GM04504 (cell line): ENCODE data around the gene TMEM270.
"Not testable (repeated sequence)": the region's sequence is repeated elsewhere in the genome, so short reads cannot be mapped to it uniquely, and the experiment has no call there.

ENCODE experiments used
- DNase-seq: peaks from one replicate; pipeline ENCODE4 v3.0.0-alpha.2; 2012; ENCODE audit warnings: low read depth

Gene TMEM270, protein sequence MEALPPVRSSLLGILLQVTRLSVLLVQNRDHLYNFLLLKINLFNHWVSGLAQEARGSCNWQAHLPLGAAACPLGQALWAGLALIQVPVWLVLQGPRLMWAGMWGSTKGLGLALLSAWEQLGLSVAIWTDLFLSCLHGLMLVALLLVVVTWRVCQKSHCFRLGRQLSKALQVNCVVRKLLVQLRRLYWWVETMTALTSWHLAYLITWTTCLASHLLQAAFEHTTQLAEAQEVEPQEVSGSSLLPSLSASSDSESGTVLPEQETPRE

DNA sequence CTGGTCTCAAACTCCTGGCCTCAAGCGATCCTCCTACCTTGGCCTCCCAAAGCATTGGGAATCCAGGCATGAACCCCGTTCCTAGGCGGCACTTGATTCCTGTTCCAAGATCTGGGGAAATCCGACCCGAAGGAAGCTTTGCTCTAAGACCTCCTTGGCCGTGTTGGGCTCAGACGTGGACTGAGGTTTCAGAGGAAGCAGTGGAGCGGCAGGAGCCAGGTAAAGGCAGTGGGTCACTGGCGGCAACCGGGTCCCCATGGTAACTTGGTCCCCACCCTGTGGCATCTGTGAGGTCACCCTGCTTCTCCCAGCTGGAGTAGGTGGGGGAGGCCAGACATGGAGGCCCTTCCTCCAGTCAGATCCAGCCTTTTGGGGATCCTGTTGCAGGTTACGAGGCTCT is at the start of gene TMEM270:
Gene TMEM270, plus strand, starts transcription at position 301 of the 400 bp plus-strand sequence. Its CDS starts 36 bp downstream, at position 337.
- no peak for DNase-seq

- peak; percentile 32 for DNase-seq
These were observed 49.2 kb upstream of the TMEM270 start for GRCh38 chr7:73811760-73812168.

DNA sequence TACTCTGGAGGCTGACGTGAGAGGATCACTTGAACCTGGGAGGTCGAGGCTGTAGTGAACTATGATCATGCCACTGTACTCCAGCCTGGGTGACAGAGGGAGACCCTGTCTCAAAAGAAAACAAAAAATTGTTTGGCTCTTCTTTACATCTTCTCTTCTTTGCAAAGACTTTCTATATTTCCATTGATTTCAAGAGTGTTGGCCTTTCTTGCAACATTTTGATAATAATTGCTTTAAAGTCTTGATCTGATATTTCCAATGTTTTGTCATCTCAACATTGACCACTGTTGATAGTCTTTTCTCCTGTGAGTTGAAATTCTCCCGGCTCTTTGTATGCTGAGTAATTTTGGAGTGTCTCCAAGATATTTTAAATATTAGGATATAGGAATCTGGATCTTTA is 48.0 kb upstream of the TMEM270 start:
- DNase-seq: no peak

GRCh38 chr7:73815436-73815835 is 45.5 kb upstream of the TMEM270 start:
- DNase-seq: no peak

DNA sequence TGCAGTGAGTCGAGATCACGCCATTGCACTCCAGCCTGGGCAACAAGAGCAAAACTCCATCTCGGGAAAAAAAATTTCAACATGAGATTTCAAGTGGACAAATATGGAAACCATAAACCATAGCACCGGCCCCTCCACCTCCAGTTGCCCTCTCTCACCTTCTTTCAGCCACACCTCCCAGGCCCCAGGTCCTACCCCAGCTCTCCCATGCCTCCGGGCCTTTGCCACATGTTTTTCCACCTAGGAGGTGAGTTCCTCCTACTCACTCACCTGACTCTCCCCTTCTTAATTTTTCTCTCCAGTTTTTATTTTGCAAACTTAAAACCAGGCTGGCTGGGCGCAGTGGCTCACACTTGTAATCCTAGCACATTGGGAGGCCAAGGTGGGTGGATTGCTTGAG is 43.8 kb upstream of the TMEM270 start:
- DNase-seq: no peak

DNA sequence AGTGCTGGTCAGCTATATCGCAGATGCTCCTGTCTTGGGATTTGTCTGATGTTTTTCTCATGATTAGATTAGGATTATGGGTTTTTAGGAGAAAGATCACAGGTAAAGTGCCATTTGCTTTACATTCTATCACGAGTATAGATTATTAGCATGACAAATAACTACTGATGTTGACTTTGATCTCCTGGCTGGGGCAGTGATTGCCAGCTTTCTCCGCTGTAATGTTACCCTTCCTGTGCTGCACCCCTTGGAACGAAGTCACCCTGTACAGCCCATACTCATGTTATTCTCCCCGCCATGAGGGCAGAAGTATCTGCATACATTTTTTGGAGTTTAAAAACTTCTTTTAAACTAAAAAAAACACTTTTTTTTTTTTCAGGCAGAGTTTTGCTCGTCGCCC is 40.9 kb upstream of the TMEM270 start:
- no peak for DNase-seq

GRCh38 chr7:73821597-73822285 is 39.2 kb upstream of the TMEM270 start:
- DNase-seq: not testable (repeated sequence)

DNA sequence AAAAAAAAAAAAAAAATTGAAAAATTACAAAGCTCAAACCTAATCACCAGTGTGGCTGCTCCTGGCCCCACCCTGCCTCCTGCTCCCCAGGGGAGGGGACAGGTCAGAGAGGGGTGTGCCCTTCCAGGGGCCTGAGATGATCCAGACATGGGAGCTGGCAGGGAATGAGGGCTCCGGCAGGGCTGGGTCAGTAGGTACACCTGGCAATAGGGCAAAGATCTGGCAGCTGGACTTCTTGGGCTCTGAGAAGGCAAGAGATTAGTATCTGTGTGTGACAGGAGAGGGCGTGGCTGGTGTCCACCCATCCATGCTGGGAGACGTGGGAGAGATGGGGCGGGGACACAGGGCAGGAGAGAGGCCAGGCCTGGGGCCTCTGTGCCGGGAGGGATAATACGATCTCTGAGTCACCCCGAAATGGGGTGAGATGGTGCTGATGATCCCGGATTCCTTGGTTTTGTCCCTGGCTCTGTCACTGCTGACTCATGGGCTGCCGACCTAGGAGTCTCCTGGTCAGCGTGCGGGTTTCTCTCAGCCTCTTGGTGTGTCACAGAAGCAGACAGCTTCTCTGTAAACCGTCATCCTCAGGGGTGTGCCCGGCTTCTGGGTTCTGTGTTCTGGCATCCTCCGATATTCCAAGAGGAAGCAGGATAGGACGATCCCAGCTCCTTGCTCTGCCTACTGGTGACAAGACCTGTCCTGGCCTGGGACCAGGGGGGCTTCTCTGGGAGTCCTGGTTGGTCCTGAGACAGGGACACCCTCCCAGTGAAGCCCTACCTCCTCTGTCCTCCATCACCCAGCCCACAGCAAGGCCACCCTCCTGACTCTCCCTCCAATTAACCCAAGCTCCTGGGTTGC is 38.4 kb upstream of the TMEM270 start:
- DNase-seq: peak; percentile 98

GRCh38 chr7:73823257-73823656 is 37.7 kb upstream of the TMEM270 start:
- DNase-seq: no peak

DNA sequence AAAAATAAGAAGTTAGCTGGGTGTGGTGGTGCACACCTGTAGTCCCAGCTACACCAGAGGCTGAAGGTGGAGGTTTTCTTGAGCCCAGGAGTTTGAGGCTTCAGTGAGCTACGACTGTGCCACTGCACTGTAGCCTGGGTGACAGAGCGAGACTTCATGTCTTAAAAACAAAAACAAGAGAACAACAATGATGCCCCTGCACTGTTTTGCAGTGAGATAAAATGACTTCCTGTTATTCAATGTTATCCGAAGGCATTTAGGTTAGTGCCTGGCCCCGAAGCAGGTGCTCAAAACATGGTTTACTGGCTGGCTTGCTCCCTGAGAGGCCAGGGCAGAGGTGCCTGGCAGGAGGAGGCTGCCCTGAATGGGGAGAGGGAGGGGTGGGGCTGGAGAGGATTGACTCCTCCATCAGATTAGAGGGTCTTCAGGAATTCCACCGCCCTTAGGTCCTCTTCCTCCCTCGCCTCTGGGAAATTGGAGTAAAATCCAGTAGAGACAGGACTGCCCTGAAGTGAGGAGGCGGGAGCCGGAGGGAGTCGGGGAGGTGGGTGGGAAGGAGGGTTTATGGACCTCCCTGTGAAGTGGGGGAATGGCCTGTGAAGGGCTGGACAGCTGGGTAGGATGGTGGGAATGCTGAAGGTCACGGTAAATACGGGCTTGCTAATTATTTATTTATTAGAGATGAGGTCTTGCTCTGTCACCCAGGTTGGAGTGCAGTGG is 36.9 kb upstream of the TMEM270 start:
- DNase-seq: no peak

DNA sequence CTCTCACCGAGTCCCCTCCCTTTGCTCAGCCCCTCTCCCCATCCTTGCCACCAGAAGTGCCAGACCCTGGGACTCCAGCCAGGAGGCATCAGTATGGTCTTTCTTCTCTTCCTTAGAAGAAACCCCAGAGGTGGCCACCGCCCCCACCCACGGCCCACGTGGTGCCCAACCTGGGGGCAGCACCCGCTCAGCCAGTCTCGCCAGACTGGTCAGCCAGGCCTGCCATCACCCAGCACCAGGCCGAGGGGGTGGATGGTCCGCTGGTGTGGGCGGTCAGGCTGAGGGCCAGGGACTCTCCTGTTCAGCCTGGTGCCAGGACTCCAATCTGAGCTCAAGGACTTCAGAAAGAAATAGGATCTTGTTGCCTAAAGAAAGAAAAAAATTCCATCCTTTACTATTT is 36.0 kb upstream of the TMEM270 start:
- DNase-seq: no peak

DNA sequence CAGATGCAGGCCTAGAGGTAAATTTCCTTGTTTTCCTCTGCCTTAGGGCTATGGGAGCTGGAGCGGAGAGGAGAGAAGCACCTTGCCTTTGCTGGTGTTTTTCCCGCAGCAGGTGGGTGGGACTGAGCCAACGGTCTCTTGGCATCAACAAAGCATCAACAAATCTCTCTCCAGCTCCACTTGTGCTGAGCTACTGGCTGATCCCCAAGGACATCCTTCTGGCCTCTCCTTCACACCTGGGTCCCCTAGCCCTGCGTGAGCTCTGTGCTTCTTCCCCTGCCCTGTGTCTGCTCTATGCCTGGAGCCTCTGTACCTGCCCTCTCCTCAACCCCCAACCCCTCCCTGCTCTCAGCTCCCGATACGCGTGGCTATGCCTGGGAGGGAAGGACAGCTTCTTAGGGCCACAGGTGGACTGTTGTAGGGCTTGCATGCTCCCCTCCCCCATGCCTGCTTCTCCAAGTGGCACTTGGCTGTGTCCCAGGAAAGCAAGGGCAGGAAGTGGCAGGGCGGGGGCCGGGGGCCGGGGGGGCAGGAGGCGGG is 33.3 kb upstream of the TMEM270 start:
- no peak for DNase-seq

DNA sequence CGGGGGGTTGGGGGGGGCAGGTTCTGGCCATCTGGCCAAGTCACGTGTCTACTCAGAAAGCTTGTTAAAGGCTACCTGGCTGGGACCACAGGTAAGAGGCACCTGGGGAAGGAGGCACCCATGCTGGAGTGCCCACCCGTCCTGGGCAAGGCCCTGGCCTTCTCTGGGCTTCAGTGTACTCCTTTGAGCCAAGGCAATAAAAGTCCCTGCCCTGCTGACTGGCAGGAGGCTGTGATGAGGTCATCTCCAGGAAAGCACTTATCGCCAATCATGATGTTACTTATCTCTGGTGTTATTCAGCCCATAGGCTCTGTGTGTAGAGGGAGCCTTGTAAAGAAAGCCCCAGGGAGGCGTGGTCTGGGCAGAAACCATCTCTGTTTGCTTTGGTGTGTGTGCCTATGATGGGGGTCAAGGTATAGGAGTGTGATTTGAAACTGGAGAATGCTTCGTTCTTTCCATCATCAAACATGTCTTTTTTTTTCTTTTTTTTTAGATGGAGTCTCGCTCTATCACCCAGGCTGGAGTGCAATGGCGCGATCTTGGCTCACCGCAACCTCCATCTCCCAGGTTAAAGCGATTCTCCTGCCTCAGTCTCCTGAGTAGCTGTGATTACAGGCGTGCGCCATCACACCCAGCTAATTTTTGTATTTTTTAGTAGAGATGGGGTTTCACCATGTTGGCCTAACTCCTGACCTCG is 32.7 kb upstream of the TMEM270 start:
- DNase-seq: no peak

DNA sequence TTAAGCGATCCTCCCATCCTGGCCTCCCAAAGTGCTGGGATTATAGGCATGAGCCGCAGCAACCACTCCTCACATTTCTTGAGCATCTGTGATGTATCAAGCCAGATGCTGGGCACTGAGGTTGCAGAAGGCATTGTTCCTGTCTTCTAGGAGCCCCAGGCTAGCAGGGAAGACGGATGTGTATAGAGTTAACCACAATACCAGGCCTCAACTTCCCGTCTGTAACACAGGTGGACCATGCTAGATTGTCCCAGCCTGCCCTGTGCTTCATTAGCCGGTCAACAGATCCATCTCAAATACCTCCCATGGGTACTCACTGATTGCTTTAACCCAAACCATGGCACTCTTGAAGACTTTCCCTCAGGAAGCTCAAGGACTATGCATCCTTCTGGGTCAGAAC is 32.0 kb upstream of the TMEM270 start:
- no peak for DNase-seq

- DNase-seq: no peak
These were observed 31.5 kb upstream of the TMEM270 start for GRCh38 chr7:73829505-73829904.

GRCh38 chr7:73829921-73830680 is 30.9 kb upstream of the TMEM270 start:
- DNase-seq: no peak

DNA sequence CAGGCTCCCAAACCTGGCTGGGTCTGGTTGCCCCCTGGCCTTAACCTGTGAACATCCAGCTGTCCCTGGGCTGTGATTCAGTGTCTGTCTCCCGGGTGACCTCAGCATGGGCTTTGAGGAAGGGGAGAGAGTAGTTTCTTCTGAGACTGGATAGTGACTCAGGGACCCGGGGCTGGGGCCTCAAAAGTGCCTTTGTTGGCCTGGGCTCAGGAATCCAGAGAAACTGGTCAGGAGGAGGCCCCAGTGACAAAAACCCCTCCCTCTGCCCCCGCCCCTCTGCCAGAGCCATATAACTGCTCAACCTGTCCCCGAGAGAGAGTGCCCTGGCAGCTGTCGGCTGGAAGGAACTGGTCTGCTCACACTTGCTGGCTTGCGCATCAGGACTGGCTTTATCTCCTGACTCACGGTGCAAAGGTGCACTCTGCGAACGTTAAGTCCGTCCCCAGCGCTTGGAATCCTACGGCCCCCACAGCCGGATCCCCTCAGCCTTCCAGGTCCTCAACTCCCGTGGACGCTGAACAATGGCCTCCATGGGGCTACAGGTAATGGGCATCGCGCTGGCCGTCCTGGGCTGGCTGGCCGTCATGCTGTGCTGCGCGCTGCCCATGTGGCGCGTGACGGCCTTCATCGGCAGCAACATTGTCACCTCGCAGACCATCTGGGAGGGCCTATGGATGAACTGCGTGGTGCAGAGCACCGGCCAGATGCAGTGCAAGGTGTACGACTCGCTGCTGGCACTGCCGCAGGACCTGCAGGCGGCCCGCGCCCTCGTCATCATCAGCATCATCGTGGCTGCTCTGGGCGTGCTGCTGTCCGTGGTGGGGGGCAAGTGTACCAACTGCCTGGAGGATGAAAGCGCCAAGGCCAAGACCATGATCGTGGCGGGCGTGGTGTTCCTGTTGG is 30.0 kb upstream of the TMEM270 start, which contains the start of gene CLDN4:
Gene CLDN4, plus strand, starts transcription at position 316 of the 903 bp plus-strand sequence. Its CDS starts 206 bp downstream, at position 522.
- no peak for DNase-seq

DNA sequence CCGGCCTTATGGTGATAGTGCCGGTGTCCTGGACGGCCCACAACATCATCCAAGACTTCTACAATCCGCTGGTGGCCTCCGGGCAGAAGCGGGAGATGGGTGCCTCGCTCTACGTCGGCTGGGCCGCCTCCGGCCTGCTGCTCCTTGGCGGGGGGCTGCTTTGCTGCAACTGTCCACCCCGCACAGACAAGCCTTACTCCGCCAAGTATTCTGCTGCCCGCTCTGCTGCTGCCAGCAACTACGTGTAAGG is 29.4 kb upstream of the TMEM270 start:
- no peak for DNase-seq

GRCh38 chr7:73831834-73832651 is 28.9 kb upstream of the TMEM270 start:
- no peak for DNase-seq
